ENCODE data around the gene RGS11.
A peak's percentile ranks its signal among the peaks of the same experiment; 100 is the strongest.
"Not testable (repeated sequence)": the region's sequence is repeated elsewhere in the genome, so short reads cannot be mapped to it uniquely, and the experiment has no call there.

Gene RGS11

GRCh38 chr16:278863-279366 lies 3.2 kb upstream of the RGS11 start:
- DNase-seq = no peak
- peaks cover 46% of the 10 kb centered on the region for H3K27me3 Mint-ChIP-seq
- H3K4me1 Mint-ChIP-seq (ENCODE audit: low read depth) = peaks cover 12% of the 10 kb centered on the region
- no peaks in the 10 kb centered on the region for H3K9me3 Mint-ChIP-seq
- H3K27ac Mint-ChIP-seq = no peak overlapping the region
- H3K4me3 Mint-ChIP-seq = no peak overlapping the region
- no peaks in the 10 kb centered on the region for H3K36me3 Mint-ChIP-seq (ENCODE audit: low read depth)

- DNase-seq = no peak
- peaks cover 39% of the 10 kb centered on the region for H3K27me3 Mint-ChIP-seq
- no peaks in the 10 kb centered on the region for H3K9me3 Mint-ChIP-seq
- H3K36me3 Mint-ChIP-seq (ENCODE audit: low read depth) = no peaks in the 10 kb centered on the region
- H3K4me3 Mint-ChIP-seq = peak overlapping the region; percentile 35
- H3K4me1 Mint-ChIP-seq (ENCODE audit: low read depth) = peaks cover 12% of the 10 kb centered on the region
- no peak overlapping the region for H3K27ac Mint-ChIP-seq
These were observed 808 bp upstream of the RGS11 start for GRCh38 chr16:276426-277077.

GRCh38 chr16:275041-275641 lies 603 bp downstream of the RGS11 start:
- H3K9me3 Mint-ChIP-seq = no peaks in the 10 kb centered on the region

GRCh38 chr16:273547-274421 lies 2.0 kb downstream of the RGS11 start:
- Mint-ChIP-seq H3K4me1 (ENCODE audit: low read depth) (peaks cover 7% of the 10 kb centered on the region), H3K4me3 (no peak overlapping the region), H3K27ac (no peak overlapping the region), H3K9me3 (no peaks in the 10 kb centered on the region), H3K27me3 (peaks cover 28% of the 10 kb centered on the region), H3K36me3 (ENCODE audit: low read depth) (no peaks in the 10 kb centered on the region)
- no peak for DNase-seq

More at GRCh38 chr16:275041-275641, 603 bp downstream of the RGS11 start:
- peak; percentile 47 for DNase-seq
- Mint-ChIP-seq H3K36me3 (ENCODE audit: low read depth) (no peaks in the 10 kb centered on the region), H3K27me3 (peaks cover 36% of the 10 kb centered on the region), H3K27ac (no peak overlapping the region), H3K4me3 (peak overlapping the region; percentile 46), H3K4me1 (ENCODE audit: low read depth) (peaks cover 10% of the 10 kb centered on the region)

GRCh38 chr16:272633-273546 lies 2.9 kb downstream of the RGS11 start:
- no peaks in the 10 kb centered on the region for H3K9me3 Mint-ChIP-seq
- H3K27me3 Mint-ChIP-seq = peaks cover 27% of the 10 kb centered on the region
- H3K4me3 Mint-ChIP-seq = no peak overlapping the region
- DNase-seq = no peak
- H3K4me1 Mint-ChIP-seq (ENCODE audit: low read depth) = peaks cover 6% of the 10 kb centered on the region
- no peak overlapping the region for H3K27ac Mint-ChIP-seq
- no peaks in the 10 kb centered on the region for H3K36me3 Mint-ChIP-seq (ENCODE audit: low read depth)

- H3K4me3 Mint-ChIP-seq = no peak overlapping the region
- H3K4me1 Mint-ChIP-seq (ENCODE audit: low read depth) = peaks cover 5% of the 10 kb centered on the region
- H3K36me3 Mint-ChIP-seq (ENCODE audit: low read depth) = no peaks in the 10 kb centered on the region
- peaks cover 13% of the 10 kb centered on the region for H3K27me3 Mint-ChIP-seq
- H3K9me3 Mint-ChIP-seq = no peaks in the 10 kb centered on the region
- no peak for DNase-seq
- no peak overlapping the region for H3K27ac Mint-ChIP-seq
These were observed 5.1 kb downstream of the RGS11 start for GRCh38 chr16:270381-271255.

- DNase-seq = no peak
- Mint-ChIP-seq H3K27ac (no peak overlapping the region), H3K36me3 (ENCODE audit: low read depth) (peaks cover 3% of the 10 kb centered on the region), H3K4me3 (no peak overlapping the region), H3K27me3 (peaks cover 1% of the 10 kb centered on the region), H3K4me1 (ENCODE audit: low read depth) (peaks cover 2% of the 10 kb centered on the region), H3K9me3 (no peaks in the 10 kb centered on the region)
These were observed 6.5 kb downstream of the RGS11 start for GRCh38 chr16:269061-269796.

- peaks cover 5% of the 10 kb centered on the region for H3K36me3 Mint-ChIP-seq (ENCODE audit: low read depth)
- no peaks in the 10 kb centered on the region for H3K27me3 Mint-ChIP-seq
- no peak overlapping the region for H3K4me3 Mint-ChIP-seq
- no peak for DNase-seq
- H3K4me1 Mint-ChIP-seq (ENCODE audit: low read depth) = peaks cover 2% of the 10 kb centered on the region
- no peaks in the 10 kb centered on the region for H3K9me3 Mint-ChIP-seq
- H3K27ac Mint-ChIP-seq = no peak overlapping the region
These were observed 7.3 kb downstream of the RGS11 start for GRCh38 chr16:268141-269053.

- not testable (repeated sequence) for H3K27ac Mint-ChIP-seq; H3K27me3 Mint-ChIP-seq; H3K36me3 Mint-ChIP-seq (ENCODE audit: low read depth); H3K4me3 Mint-ChIP-seq; H3K9me3 Mint-ChIP-seq; H3K4me1 Mint-ChIP-seq (ENCODE audit: low read depth); DNase-seq
These were observed 8.2 kb downstream of the RGS11 start for GRCh38 chr16:267562-267961.

- Mint-ChIP-seq H3K9me3 (no peaks in the 10 kb centered on the region), H3K4me3 (no peak overlapping the region), H3K27me3 (no peaks in the 10 kb centered on the region), H3K27ac (no peak overlapping the region), H3K36me3 (ENCODE audit: low read depth) (peaks cover 16% of the 10 kb centered on the region), H3K4me1 (ENCODE audit: low read depth) (peaks cover 2% of the 10 kb centered on the region)
- DNase-seq = no peak
These were observed 9.2 kb downstream of the RGS11 start for GRCh38 chr16:266258-267164.

- no peak overlapping the region for H3K4me3 Mint-ChIP-seq
- peaks cover 23% of the 10 kb centered on the region for H3K36me3 Mint-ChIP-seq (ENCODE audit: low read depth)
- peaks cover 2% of the 10 kb centered on the region for H3K4me1 Mint-ChIP-seq (ENCODE audit: low read depth)
- H3K27ac Mint-ChIP-seq = no peak overlapping the region
- no peak for DNase-seq
- no peaks in the 10 kb centered on the region for H3K27me3 Mint-ChIP-seq
- no peaks in the 10 kb centered on the region for H3K9me3 Mint-ChIP-seq
These were observed 10.0 kb downstream of the RGS11 start for GRCh38 chr16:265711-266110.
